ENCODE results near the gene ATG7.

Gene ATG7

DNA sequence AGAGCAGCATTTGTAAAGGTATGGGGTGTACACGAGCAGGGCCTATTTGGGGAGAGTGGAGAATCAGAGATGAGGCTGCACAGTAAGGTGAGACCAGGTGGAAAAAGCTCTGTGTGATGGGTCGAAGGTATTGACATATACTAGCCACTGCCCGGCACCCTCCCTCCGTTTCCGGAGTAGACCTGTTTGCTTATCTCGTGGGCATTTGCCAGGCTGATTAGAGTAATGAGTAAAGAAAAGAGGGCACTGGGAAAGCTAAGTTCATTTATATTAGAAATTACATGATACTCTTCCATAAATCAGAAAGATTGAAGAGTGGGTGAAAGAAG, 46.2 kb upstream of the ATG7 start:
- DNase-seq = no peak
- no peaks in the 10 kb centered on the region for H3K79me2 ChIP-seq (ENCODE audit: low read length)
- H3K9ac ChIP-seq (ENCODE audit: low read length) = no peak overlapping the region
- H3K27ac ChIP-seq (ENCODE audit: low read length) = no peak overlapping the region
- H3K9me2 ChIP-seq (replicated peaks; ENCODE audit: insufficient read depth, low read length) = no peaks in the 10 kb centered on the region
- H3K36me3 ChIP-seq (replicated peaks; ENCODE audit: insufficient read depth, low read length) = no peaks in the 10 kb centered on the region
- no peaks in the 10 kb centered on the region for H3K9me3 ChIP-seq (replicated peaks; ENCODE audit: insufficient read depth, low read length)
- TF ChIP-seq, protein P1, sequence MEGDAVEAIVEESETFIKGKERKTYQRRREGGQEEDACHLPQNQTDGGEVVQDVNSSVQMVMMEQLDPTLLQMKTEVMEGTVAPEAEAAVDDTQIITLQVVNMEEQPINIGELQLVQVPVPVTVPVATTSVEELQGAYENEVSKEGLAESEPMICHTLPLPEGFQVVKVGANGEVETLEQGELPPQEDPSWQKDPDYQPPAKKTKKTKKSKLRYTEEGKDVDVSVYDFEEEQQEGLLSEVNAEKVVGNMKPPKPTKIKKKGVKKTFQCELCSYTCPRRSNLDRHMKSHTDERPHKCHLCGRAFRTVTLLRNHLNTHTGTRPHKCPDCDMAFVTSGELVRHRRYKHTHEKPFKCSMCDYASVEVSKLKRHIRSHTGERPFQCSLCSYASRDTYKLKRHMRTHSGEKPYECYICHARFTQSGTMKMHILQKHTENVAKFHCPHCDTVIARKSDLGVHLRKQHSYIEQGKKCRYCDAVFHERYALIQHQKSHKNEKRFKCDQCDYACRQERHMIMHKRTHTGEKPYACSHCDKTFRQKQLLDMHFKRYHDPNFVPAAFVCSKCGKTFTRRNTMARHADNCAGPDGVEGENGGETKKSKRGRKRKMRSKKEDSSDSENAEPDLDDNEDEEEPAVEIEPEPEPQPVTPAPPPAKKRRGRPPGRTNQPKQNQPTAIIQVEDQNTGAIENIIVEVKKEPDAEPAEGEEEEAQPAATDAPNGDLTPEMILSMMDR (IDR thresholded peaks at IDR 0.05; ENCODE audit: low read length) = no peak
- TF ChIP-seq EZH2phosphoT487 (IDR thresholded peaks at IDR 0.05; ENCODE audit: low read length) (no peak), EZH2 (optimal IDR thresholded peaks at IDR 0.05; ENCODE audit: low read depth, low read length) (no peak)
- H4K20me1 ChIP-seq (ENCODE audit: insufficient read depth, low read length) = no peaks in the 10 kb centered on the region
- H3K4me2 ChIP-seq (ENCODE audit: low read depth, low read length) = no peak overlapping the region
- H3F3A ChIP-seq (ENCODE audit: insufficient read depth, low read length) = no peaks in the 10 kb centered on the region
- peaks cover 53% of the 10 kb centered on the region for H3K27me3 ChIP-seq (replicated peaks; ENCODE audit: insufficient read depth, low read length)
- H3K4me3 ChIP-seq (ENCODE audit: low read length) = no peak overlapping the region
- no peak overlapping the region for H2AFZ ChIP-seq (ENCODE audit: low read length)
- H3K4me1 ChIP-seq (ENCODE audit: low read length) = peaks cover 3% of the 10 kb centered on the region; the same call in 1 of the 2 replicates

DNA sequence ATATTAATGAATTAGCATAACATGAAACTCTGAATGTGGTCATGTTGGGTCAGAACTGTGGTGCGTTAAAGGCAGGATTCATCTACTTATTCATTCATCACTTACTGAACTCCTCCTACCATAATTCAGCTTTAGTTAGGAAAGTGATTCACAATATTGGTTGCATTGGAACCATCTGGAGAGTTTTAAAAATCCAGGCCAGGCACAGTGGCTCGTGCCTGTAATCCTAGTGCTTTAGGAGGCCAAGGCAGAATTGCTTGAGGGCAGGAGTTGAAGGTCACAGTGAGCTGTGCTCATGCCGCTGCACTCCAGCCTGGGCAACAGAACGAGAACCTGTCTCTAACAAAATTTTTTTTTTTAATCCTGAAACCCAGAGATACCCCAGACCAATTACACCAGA, 44.2 kb upstream of the ATG7 start:
- no peak for DNase-seq
- no peak overlapping the region for H3K27ac ChIP-seq (ENCODE audit: low read length)
- H3F3A ChIP-seq (ENCODE audit: insufficient read depth, low read length) = no peaks in the 10 kb centered on the region
- H3K9me2 ChIP-seq (replicated peaks; ENCODE audit: insufficient read depth, low read length) = no peaks in the 10 kb centered on the region
- H3K27me3 ChIP-seq (replicated peaks; ENCODE audit: insufficient read depth, low read length) = peaks cover 72% of the 10 kb centered on the region
- no peak overlapping the region for H2AFZ ChIP-seq (ENCODE audit: low read length)
- no peak for TF ChIP-seq EZH2 (optimal IDR thresholded peaks at IDR 0.05; ENCODE audit: low read depth, low read length)
- TF ChIP-seq, protein P1 (IDR thresholded peaks at IDR 0.05; ENCODE audit: low read length) = no peak
- TF ChIP-seq EZH2phosphoT487 (IDR thresholded peaks at IDR 0.05; ENCODE audit: low read length) = no peak
- H3K9ac ChIP-seq (ENCODE audit: low read length) = no peak overlapping the region
- H3K4me1 ChIP-seq (ENCODE audit: low read length) = peaks cover 3% of the 10 kb centered on the region; the same call in 1 of the 2 replicates
- H3K4me3 ChIP-seq (ENCODE audit: low read length) = no peak overlapping the region
- no peaks in the 10 kb centered on the region for H4K20me1 ChIP-seq (ENCODE audit: insufficient read depth, low read length)
- no peaks in the 10 kb centered on the region for H3K79me2 ChIP-seq (ENCODE audit: low read length)
- H3K4me2 ChIP-seq (ENCODE audit: low read depth, low read length) = no peak overlapping the region
- no peaks in the 10 kb centered on the region for H3K36me3 ChIP-seq (replicated peaks; ENCODE audit: insufficient read depth, low read length)
- no peaks in the 10 kb centered on the region for H3K9me3 ChIP-seq (replicated peaks; ENCODE audit: insufficient read depth, low read length)

DNA sequence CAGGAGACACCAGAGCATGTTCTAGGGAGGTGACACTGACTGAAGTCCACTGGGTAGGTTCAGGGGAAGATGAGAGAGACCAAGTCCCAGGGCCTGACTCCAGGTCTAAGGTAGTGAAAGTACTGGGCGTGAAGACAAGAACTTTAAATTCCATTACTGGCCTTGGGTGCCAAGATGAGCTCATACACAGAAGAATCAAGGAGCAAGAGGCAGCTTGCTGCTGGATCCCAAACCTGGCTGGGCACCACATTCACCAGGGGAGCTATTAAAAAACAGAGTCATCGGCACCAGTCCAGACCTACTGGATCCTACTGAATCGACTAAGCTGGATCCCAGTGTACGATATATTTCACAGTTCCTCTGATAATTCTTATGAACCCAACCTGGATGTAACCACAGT, 42.1 kb upstream of the ATG7 start:
- H3K9ac ChIP-seq (ENCODE audit: low read length) = no peak overlapping the region
- H3K4me3 ChIP-seq (ENCODE audit: low read length) = no peak overlapping the region
- no peaks in the 10 kb centered on the region for H3K36me3 ChIP-seq (replicated peaks; ENCODE audit: insufficient read depth, low read length)
- H4K20me1 ChIP-seq (ENCODE audit: insufficient read depth, low read length) = no peaks in the 10 kb centered on the region
- no peak overlapping the region for H3K27ac ChIP-seq (ENCODE audit: low read length)
- DNase-seq = no peak
- no peaks in the 10 kb centered on the region for H3K9me3 ChIP-seq (replicated peaks; ENCODE audit: insufficient read depth, low read length)
- no peak overlapping the region for H2AFZ ChIP-seq (ENCODE audit: low read length)
- no peak for TF ChIP-seq EZH2 (optimal IDR thresholded peaks at IDR 0.05; ENCODE audit: low read depth, low read length)
- TF ChIP-seq, protein P1 (IDR thresholded peaks at IDR 0.05; ENCODE audit: low read length) = no peak
- no peak for TF ChIP-seq EZH2phosphoT487 (IDR thresholded peaks at IDR 0.05; ENCODE audit: low read length)
- peaks cover 69% of the 10 kb centered on the region for H3K27me3 ChIP-seq (replicated peaks; ENCODE audit: insufficient read depth, low read length)
- H3K4me2 ChIP-seq (ENCODE audit: low read depth, low read length) = no peak overlapping the region
- peaks cover 3% of the 10 kb centered on the region; the same call in 1 of the 2 replicates for H3K4me1 ChIP-seq (ENCODE audit: low read length)
- no peaks in the 10 kb centered on the region for H3F3A ChIP-seq (ENCODE audit: insufficient read depth, low read length)
- H3K9me2 ChIP-seq (replicated peaks; ENCODE audit: insufficient read depth, low read length) = no peaks in the 10 kb centered on the region
- no peaks in the 10 kb centered on the region for H3K79me2 ChIP-seq (ENCODE audit: low read length)

All from MM.1S (cell line).